Left ventricle myocardium inferior (tissue), 1 donor: ENCODE measurements around the gene RASL11B. TPM values are rescaled to one million over a fixed set of nuclear protein-coding genes. Genes with fewer than 3 reads are reported as not detected.

Source experiments
- DNase-seq: peaks from one replicate; pipeline ENCODE4 v3.0.0-alpha.2; 2020
- H3K27ac ChIP-seq: fragments of 200-600 bp; replicated peaks from 2 replicates; pipeline ENCODE4 v1.8.0; 2021
- H3K27me3 ChIP-seq: fragments of 200-600 bp; 2 replicates; pipeline ENCODE4 v1.8.0; 2021; ENCODE audit warnings: low read depth
- H3K36me3 ChIP-seq: fragments of 200-600 bp; 2 replicates; pipeline ENCODE4 v1.8.0; 2021
- H3K4me1 ChIP-seq: fragments of 200-600 bp; 2 replicates; pipeline ENCODE4 v1.8.0; 2021
- H3K4me3 ChIP-seq: fragments of 200-600 bp; 2 replicates; pipeline ENCODE4 v1.8.0; 2021; ENCODE audit warnings: mild to moderate bottlenecking, moderate library complexity
- H3K9me3 ChIP-seq: fragments of 200-600 bp; replicated peaks from 2 replicates; pipeline ENCODE4 v1.8.0; 2021
- CTCF ChIP-seq: fragments of 200-600 bp; IDR thresholded peaks from 2 replicates; pipeline ENCODE4 v1.8.0; 2021; ENCODE audit warnings: antibody characterized with exemption, mild to moderate bottlenecking, borderline replicate concordance
- intact Hi-C: fragments of 100-400 bp; cut with micrococcal nuclease; formaldehyde crosslinking; loops from one replicate; pipeline ENCODE4 v1.11.0; 2022
- total RNA-seq: library from RNA; stranded (reverse); fragmentation: NEBNext Ultra II Directional; extraction: Animal tissue kit (Norgen Biotek cat#: 25700); gene quantifications from one replicate; pipeline ENCODE4 v1.2.1, GENCODE V29; 2021
- donor health status: DM: no; HTN: yes; CAD: no; lungs with severe emphysema.

The RASL11B gene
- total RNA-seq, 1 donor from 2014 or later, result 8.7 TPM

DNA sequence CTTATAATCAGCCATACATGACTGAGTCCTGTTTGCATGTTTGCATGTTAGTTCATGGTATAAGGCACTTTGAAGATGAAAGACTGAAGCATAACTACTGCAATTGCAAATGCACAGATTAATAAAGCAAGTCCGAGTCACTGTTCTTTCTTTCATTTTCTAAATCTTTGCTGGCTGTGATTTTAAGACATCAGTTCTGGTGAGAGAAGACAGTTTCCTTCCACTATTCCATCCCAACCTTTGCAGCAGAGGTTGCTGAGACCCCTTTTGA, 28.3 kb downstream of the RASL11B start:
- Histone ChIP-seq H3K27me3 (no peaks in the 10 kb centered on the region), H3K4me3 (no peak overlapping the region), H3K9me3 (peaks cover 7% of the 10 kb centered on the region), H3K4me1 (no peaks in the 10 kb centered on the region), H3K36me3 (peaks cover 4% of the 10 kb centered on the region), H3K27ac (no peak overlapping the region)
- no peak for DNase-seq
- TF ChIP-seq CTCF, result no peak
- intact Hi-C loops, result no loop called here

GRCh38 chr4:52891743-52892142, 29.6 kb downstream of the RASL11B start:
- Histone ChIP-seq H3K4me3 (no peak overlapping the region), H3K9me3 (peaks cover under 1% of the 10 kb centered on the region), H3K4me1 (no peaks in the 10 kb centered on the region), H3K36me3 (no peaks in the 10 kb centered on the region), H3K27ac (no peak overlapping the region), H3K27me3 (no peaks in the 10 kb centered on the region)
- no peak for DNase-seq
- TF ChIP-seq CTCF, result no peak
- intact Hi-C loops, result no loop called here

DNA sequence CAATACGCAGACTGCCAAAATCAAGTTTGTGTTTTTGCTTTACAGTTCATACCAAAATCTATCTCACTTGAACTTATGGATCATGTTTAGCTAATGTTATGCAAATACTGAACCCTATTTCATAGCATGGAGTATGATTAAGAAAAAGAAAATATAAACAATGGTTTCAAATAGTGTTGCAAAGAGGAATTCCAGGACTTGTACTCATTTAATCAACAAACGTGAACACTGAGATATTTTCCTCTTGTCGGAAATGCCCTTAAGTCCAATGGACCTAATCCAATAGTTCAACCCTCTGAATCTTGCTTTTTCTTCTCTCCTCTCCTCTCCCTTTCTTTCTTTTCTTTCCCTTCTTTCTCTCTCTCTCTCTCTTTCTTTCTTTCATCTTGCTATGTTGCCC, 30.8 kb downstream of the RASL11B start:
- TF ChIP-seq CTCF, result no peak
- Histone ChIP-seq H3K9me3 (no peaks in the 10 kb centered on the region), H3K36me3 (no peaks in the 10 kb centered on the region), H3K27me3 (no peaks in the 10 kb centered on the region), H3K27ac (no peak overlapping the region), H3K4me3 (no peak overlapping the region), H3K4me1 (no peaks in the 10 kb centered on the region)
- intact Hi-C loops, result no loop called here
- DNase-seq, result no peak

DNA sequence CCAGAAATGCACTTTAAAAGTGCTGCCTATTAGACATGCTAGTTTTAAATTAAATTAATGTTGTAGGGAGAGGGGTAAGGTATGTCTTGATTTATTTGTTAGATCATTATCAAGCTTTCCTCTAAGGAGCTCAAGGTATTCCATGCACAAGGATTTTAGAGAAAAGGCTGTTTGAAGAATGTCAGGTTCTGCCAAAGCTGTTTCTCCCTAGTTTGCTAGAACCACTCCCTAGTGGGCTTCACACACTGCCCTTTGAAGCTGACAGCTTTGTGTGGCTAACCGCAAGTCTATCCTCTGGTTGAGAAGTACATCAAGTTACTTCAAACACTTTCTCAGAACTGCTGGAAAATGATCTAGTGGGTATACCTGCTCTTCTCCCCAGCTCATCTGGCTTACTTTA, 32.3 kb downstream of the RASL11B start:
- no peaks in the 10 kb centered on the region for H3K9me3 ChIP-seq
- no peak for DNase-seq
- no peak for TF ChIP-seq CTCF
- no peak overlapping the region for H3K4me3 ChIP-seq
- intact Hi-C loops, result no loop called here
- H3K4me1 ChIP-seq, result no peaks in the 10 kb centered on the region
- no peak overlapping the region for H3K27ac ChIP-seq
- no peaks in the 10 kb centered on the region for H3K36me3 ChIP-seq
- no peaks in the 10 kb centered on the region for H3K27me3 ChIP-seq

GRCh38 chr4:52903273-52903672, 41.2 kb downstream of the RASL11B start:
- H3K27me3 ChIP-seq, result no peaks in the 10 kb centered on the region
- no peak for TF ChIP-seq CTCF
- intact Hi-C loops, result no loop called here
- no peak overlapping the region for H3K27ac ChIP-seq
- H3K36me3 ChIP-seq, result peaks cover 8% of the 10 kb centered on the region
- no peak overlapping the region for H3K4me3 ChIP-seq
- H3K9me3 ChIP-seq, result peaks cover 4% of the 10 kb centered on the region
- no peaks in the 10 kb centered on the region for H3K4me1 ChIP-seq
- no peak for DNase-seq

DNA sequence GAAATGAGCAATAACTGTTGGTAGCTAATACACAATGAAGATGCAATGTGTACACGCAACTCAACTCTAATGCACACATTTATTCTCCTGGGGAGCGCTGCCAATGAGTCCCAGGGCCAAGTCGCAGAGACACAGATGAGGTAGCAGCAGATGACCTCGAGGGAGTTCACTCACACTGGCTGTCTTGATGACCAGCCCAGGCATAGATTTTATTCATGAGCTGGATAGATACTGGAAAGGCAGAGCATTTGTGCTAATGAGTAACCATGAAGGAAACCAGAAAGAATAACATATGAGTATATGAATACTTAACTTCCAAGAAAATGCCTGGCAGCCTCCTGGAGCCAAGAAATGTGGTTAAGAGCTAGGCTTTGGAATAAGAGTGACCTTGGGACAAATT, 42.3 kb downstream of the RASL11B start:
- DNase-seq, result no peak
- H3K4me1 ChIP-seq, result no peaks in the 10 kb centered on the region
- intact Hi-C loops, result no loop called here
- no peak for TF ChIP-seq CTCF
- H3K36me3 ChIP-seq, result peaks cover 8% of the 10 kb centered on the region
- no peak overlapping the region for H3K4me3 ChIP-seq
- H3K27ac ChIP-seq, result no peak overlapping the region
- peaks cover 4% of the 10 kb centered on the region for H3K9me3 ChIP-seq
- no peaks in the 10 kb centered on the region for H3K27me3 ChIP-seq
